ENCODE results near the gene APOO. TPM values are rescaled to one million over a fixed set of nuclear protein-coding genes. Genes with fewer than 3 reads are reported as not detected.

Gene APOO
- 18.3 TPM for total RNA-seq (ENCODE audit: unreplicated experiment)
- long read RNA-seq, partial matches to known transcripts: 1 of 6 reads
- long read RNA-seq, other reads (novel, unspliced or antisense): 4 of 6 reads

DNA sequence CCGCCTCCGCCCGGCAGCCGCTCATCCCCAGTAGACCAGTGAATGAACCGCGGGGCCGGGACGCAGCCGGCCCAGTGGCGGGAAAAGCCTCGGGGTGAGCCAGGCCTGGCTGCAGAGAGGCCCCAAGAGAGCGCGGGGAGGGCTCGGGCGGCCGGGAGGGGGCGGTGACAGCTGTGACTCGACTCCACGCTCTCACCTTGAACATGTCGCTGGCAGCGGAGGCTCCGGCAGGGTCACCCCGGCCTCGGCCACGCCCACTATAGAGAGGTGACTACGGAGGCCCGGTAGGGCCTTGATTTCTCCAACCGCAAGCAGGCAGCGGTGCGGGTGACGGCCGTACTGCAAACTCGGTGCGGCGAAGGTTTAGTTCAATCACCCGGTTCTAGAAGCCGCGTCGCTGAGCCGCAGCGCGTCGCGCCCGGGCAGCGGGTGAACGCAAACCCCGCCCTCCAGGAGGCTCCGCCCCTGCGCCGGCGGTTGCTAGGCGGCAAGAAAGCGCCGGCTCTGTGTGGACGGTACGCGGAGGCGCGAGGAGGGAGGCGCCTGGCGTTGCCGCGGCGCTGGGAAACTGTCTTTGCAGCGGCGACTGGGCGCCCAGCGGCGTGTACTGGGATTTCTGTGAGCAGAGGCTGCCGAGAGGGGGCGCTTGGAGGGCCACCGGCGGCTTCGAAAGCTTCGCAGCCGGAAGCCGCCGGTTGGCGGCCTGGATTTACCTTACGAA, at the start of gene APOO, which contains the start of gene CXorf58:
Gene APOO (minus strand): TSS at position 441 of the 721 bp plus-strand sequence. CDS start 236 bp downstream, at position 205.
Gene CXorf58 (plus strand): TSS at position 509 of the 721 bp plus-strand sequence. CDS start 2,297 bp downstream, outside the sequence.
- H3K9me3 Mint-ChIP-seq (ENCODE audit: unreplicated experiment): no peaks in the 10 kb centered on the region
- peak within 1 kb of the TSS; percentile 61 for H3K27ac Mint-ChIP-seq (ENCODE audit: unreplicated experiment)
- peak within 1 kb of the TSS; percentile 89 for H3K4me3 Mint-ChIP-seq (ENCODE audit: unreplicated experiment)
- no peaks in the 10 kb centered on the region for H3K36me3 Mint-ChIP-seq (ENCODE audit: low read depth, unreplicated experiment)
- H3K27me3 Mint-ChIP-seq (ENCODE audit: unreplicated experiment): peaks cover 2% of the 10 kb centered on the region
- DNase-seq (ENCODE audit: low spot score): peak; percentile 85
- H3K4me1 Mint-ChIP-seq (ENCODE audit: unreplicated experiment): peaks cover 6% of the 10 kb centered on the region
- TF ChIP-seq, protein P1, sequence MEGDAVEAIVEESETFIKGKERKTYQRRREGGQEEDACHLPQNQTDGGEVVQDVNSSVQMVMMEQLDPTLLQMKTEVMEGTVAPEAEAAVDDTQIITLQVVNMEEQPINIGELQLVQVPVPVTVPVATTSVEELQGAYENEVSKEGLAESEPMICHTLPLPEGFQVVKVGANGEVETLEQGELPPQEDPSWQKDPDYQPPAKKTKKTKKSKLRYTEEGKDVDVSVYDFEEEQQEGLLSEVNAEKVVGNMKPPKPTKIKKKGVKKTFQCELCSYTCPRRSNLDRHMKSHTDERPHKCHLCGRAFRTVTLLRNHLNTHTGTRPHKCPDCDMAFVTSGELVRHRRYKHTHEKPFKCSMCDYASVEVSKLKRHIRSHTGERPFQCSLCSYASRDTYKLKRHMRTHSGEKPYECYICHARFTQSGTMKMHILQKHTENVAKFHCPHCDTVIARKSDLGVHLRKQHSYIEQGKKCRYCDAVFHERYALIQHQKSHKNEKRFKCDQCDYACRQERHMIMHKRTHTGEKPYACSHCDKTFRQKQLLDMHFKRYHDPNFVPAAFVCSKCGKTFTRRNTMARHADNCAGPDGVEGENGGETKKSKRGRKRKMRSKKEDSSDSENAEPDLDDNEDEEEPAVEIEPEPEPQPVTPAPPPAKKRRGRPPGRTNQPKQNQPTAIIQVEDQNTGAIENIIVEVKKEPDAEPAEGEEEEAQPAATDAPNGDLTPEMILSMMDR (IDR thresholded peaks at IDR 0.05; ENCODE audit: unreplicated experiment): peak; percentile 37

DNA sequence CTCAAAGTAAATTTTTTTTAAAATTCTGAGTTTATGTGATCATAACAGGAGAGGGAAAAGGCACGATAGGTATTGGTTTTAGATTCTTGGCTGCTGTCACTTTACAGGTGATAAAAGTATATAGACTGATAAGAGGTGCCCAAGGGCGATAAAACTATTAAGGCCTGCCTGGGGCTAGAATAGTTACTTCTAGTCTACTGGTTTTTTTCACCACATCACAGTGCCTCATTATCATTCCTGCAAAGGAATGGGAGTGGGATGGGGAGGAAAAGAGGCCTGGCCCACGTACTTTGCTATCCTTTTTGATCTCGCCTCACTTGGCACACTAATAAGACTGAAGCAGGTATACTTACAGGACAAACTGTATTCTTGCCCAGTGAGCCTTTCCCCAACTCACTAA, 46.7 kb upstream of the APOO start:
- Mint-ChIP-seq H3K36me3 (ENCODE audit: low read depth, unreplicated experiment) (no peaks in the 10 kb centered on the region), H3K4me3 (ENCODE audit: unreplicated experiment) (no peak overlapping the region), H3K9me3 (ENCODE audit: unreplicated experiment) (no peaks in the 10 kb centered on the region), H3K27me3 (ENCODE audit: unreplicated experiment) (no peaks in the 10 kb centered on the region), H3K4me1 (ENCODE audit: unreplicated experiment) (no peaks in the 10 kb centered on the region), H3K27ac (ENCODE audit: unreplicated experiment) (no peak overlapping the region)
- TF ChIP-seq, protein P1 (IDR thresholded peaks at IDR 0.05; ENCODE audit: unreplicated experiment): no peak
- no peak for DNase-seq (ENCODE audit: low spot score)

DNA sequence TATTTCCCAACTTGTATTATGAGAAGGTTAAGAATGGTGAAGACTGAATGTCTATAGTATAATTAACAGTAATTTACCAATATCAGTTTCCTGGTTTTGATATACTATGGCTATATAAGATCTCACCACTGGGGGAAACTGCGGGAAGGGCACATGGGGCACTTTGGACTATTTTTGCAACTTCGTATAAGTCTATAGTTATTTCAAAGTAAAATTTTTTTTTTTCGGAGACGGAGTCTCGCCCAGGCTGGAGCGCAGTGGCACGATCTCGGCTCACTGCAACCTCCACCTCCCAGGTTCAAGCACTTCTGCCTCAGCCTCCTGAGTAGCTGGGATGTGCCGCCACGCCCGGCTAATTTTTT, 46.2 kb upstream of the APOO start:
- no peak overlapping the region for H3K4me3 Mint-ChIP-seq (ENCODE audit: unreplicated experiment)
- H3K4me1 Mint-ChIP-seq (ENCODE audit: unreplicated experiment): no peaks in the 10 kb centered on the region
- TF ChIP-seq, protein P1 (IDR thresholded peaks at IDR 0.05; ENCODE audit: unreplicated experiment): no peak
- no peaks in the 10 kb centered on the region for H3K27me3 Mint-ChIP-seq (ENCODE audit: unreplicated experiment)
- H3K27ac Mint-ChIP-seq (ENCODE audit: unreplicated experiment): no peak overlapping the region
- no peak for DNase-seq (ENCODE audit: low spot score)
- H3K9me3 Mint-ChIP-seq (ENCODE audit: unreplicated experiment): no peaks in the 10 kb centered on the region
- H3K36me3 Mint-ChIP-seq (ENCODE audit: low read depth, unreplicated experiment): no peaks in the 10 kb centered on the region

DNA sequence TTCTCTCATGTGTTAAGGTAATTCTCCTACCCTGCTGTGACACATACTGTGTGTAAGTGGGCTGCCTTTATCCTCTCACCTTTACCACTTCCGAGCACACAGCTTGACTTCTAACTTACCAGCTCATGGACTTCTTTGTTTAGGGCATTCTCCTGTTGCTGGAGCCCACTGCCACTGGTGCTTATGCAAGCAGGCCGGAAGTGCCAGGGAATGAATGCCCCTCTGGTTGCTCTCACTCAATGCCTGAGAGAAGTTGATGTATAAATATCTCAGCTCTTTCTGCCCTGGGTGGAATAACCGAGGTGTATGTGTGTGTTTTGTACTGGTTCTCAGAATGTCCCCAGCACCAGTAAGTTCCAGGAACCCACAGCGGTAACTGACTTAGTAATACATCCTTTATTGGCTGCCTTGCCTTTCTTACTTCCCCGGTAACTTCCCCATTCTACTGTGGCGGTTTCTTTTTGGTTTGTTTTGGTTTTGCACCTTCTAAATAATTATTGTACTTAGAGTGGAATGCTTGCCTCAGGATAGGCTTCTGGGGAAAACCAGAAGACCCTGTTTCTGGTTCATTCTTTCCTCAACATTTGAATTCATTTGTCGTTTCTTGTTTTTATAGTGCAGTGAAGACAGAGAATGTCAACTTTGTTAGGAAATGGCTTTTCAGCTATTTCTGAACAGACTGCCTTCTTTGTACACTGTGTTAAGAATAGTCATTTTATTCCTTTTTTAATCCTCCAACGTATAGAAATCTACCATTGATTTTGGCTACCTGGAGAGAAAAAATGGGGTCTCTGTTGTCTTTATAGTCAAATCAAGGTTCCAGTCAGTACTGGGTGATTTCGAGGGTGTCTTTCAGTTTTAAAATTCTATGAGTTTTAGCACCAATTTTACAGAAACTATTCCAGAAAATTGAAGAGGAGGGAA, 45.5 kb upstream of the APOO start:
- DNase-seq (ENCODE audit: low spot score): peak; percentile 3
- Mint-ChIP-seq H3K4me1 (ENCODE audit: unreplicated experiment) (no peaks in the 10 kb centered on the region), H3K27me3 (ENCODE audit: unreplicated experiment) (no peaks in the 10 kb centered on the region), H3K9me3 (ENCODE audit: unreplicated experiment) (no peaks in the 10 kb centered on the region), H3K36me3 (ENCODE audit: low read depth, unreplicated experiment) (no peaks in the 10 kb centered on the region), H3K27ac (ENCODE audit: unreplicated experiment) (peak overlapping the region; percentile 21), H3K4me3 (ENCODE audit: unreplicated experiment) (no peak overlapping the region)
- TF ChIP-seq, protein P1 (IDR thresholded peaks at IDR 0.05; ENCODE audit: unreplicated experiment): no peak
